GM19397 (cell line): ENCODE measurements around the gene ALDH3B2.
A peak's percentile ranks its signal among the peaks of the same experiment; 100 is the strongest.

ENCODE experiments used
- ATAC-seq: cut with Tn5 transposase; IDR thresholded peaks from one replicate; pipeline ENCODE4 v1.9.1; 2021; ENCODE audit warnings: mild to moderate bottlenecking, moderate library complexity; ENCODE audit not compliant: unreplicated experiment

The ALDH3B2 gene

GRCh38 chr11:67615728-67616430 is 58.5 kb downstream of the ALDH3B2 start:
- no peak for ATAC-seq

- ATAC-seq, result no peak
These were observed 59.4 kb downstream of the ALDH3B2 start for GRCh38 chr11:67614730-67615714.

GRCh38 chr11:67613960-67614715 is 60.3 kb downstream of the ALDH3B2 start:
- peak; percentile 85 for ATAC-seq

- ATAC-seq, result no peak
These were observed 61.0 kb downstream of the ALDH3B2 start for GRCh38 chr11:67613313-67613959.

GRCh38 chr11:67612751-67613150 is 61.7 kb downstream of the ALDH3B2 start:
- no peak for ATAC-seq
